Endothelial cell of umbilical vein (primary cell): ENCODE results near the gene NCOA7. TPM values are rescaled to one million over a fixed set of nuclear protein-coding genes. Genes with fewer than 3 reads are reported as not detected.

Experiments used
- BruUV-seq: library from RNA; stranded (reverse); fragments of 400-500 nt; replicated peaks from 2 replicates; lab custom pipeline; 2021; lab: Mats Ljungman, UMichigan
- CTCF ChIA-PET: fragments of 300-600, 350-600 bp; sonication (Branson Sonifier 250); formaldehyde crosslinking; loops from one replicate; lab custom pipeline; 2021; ENCODE audit warnings: antibody characterized with exemption, inconsistent platforms; lab: Charles Lee
- POLR2A ChIA-PET: fragments of 300-600, 350-600 bp; sonication (Branson Sonifier 250); formaldehyde crosslinking; loops from one replicate; lab custom pipeline; 2021; ENCODE audit warnings: antibody characterized with exemption, inconsistent platforms; lab: Charles Lee
- DNase-seq: peaks from one replicate; pipeline ENCODE4 v3.0.0-alpha.2; 2011; ENCODE audit warnings: low read depth, low spot score
- FAIRE-seq: peaks from 2 replicates; lab custom pipeline; 2011; peaks lifted over from hg19 to GRCh38; lab: Jason Lieb, UNC
- H2AFZ ChIP-seq: 2 replicates; pipeline ENCODE4 v1.6.0; 2012; ENCODE audit warnings: low read depth, low read length, control low read depth, inconsistent platforms
- H3K27ac ChIP-seq: 2 replicates; pipeline ENCODE4 v1.5.1; 2011; ENCODE audit warnings: low read depth, mild to moderate bottlenecking, control low read depth, low read length, moderate library complexity; ENCODE audit not compliant: insufficient read depth
- H3K27me3 ChIP-seq, 2 experiments: 2 replicates each; pipeline versions ENCODE4 v1.6.0 to v1.6.1; 2011; ENCODE audit warnings: low read length in 2 of 2, mixed read lengths in 1 of 2; ENCODE audit not compliant: control insufficient read depth in 2 of 2, insufficient read depth in 2 of 2
- H3K36me3 ChIP-seq, 2 experiments: 2 replicates in 1 of 2; 3 replicates in 1 of 2; pipeline ENCODE4 v1.5.1; 2011; ENCODE audit warnings: low read length in 2 of 2, mild to moderate bottlenecking in 1 of 2, moderate library complexity in 1 of 2; ENCODE audit not compliant: control insufficient read depth in 2 of 2, insufficient read depth in 2 of 2; ENCODE audit errors: extremely low read depth in 1 of 2
- H3K4me1 ChIP-seq: 3 replicates; pipeline ENCODE4 v1.5.1; 2011; ENCODE audit warnings: mild to moderate bottlenecking, low read length; ENCODE audit not compliant: control insufficient read depth, insufficient read depth; ENCODE audit errors: extremely low read depth
- H3K4me2 ChIP-seq: 2 replicates; pipeline ENCODE4 v1.6.1; 2011; ENCODE audit warnings: low read length, control low read depth, mixed read lengths; ENCODE audit not compliant: insufficient read depth
- H3K4me3 ChIP-seq, 3 experiments: fragments of 200-600 bp in 1 of 3; sonication (generic), shearing (Covaris generic) in 1 of 3; replicated peaks in 1 of 3; 2 replicates each; pipeline ENCODE4 v1.5.1; 2011 to 2016; ENCODE audit warnings: control low read depth in 3 of 3, low read length in 3 of 3, mild to moderate bottlenecking in 2 of 3, inconsistent platforms in 1 of 3, low read depth in 1 of 3, moderate library complexity in 1 of 3; ENCODE audit not compliant: insufficient read depth in 1 of 3
- H3K79me2 ChIP-seq: 2 replicates; pipeline ENCODE4 v1.6.0; 2012; ENCODE audit warnings: low read length, inconsistent platforms; ENCODE audit not compliant: control insufficient read depth, insufficient read depth
- H3K9ac ChIP-seq: replicated peaks from 2 replicates; pipeline ENCODE3; 2011; ENCODE audit warnings: low read length, control low read depth; ENCODE audit not compliant: insufficient read depth; ENCODE audit errors: extremely low read depth
- H3K9me1 ChIP-seq: replicated peaks from 3 replicates; pipeline ENCODE4 v1.6.0; 2011; ENCODE audit warnings: mild to moderate bottlenecking, low read length; ENCODE audit not compliant: control insufficient read depth, insufficient read depth; ENCODE audit errors: extremely low read depth
- H3K9me3 ChIP-seq: replicated peaks from 2 replicates; pipeline ENCODE4 v1.5.1; 2012; ENCODE audit warnings: low read length, inconsistent platforms; ENCODE audit not compliant: control insufficient read depth, insufficient read depth
- H4K20me1 ChIP-seq: replicated peaks from 2 replicates; pipeline ENCODE3; 2011; ENCODE audit warnings: mild to moderate bottlenecking, low read length; ENCODE audit not compliant: control insufficient read depth, insufficient read depth; ENCODE audit errors: extremely low read depth
- CTCF ChIP-seq, 2 donors: IDR thresholded peaks; 1 replicate in 1 of 2; 2 replicates in 1 of 2; pipeline ENCODE4 v1.5.1; 2011; ENCODE audit warnings: low read length in 2 of 2, mild to moderate bottlenecking in 2 of 2, moderate library complexity in 2 of 2, control low read depth in 1 of 2, inconsistent platforms in 1 of 2, low read depth in 1 of 2; ENCODE audit not compliant: insufficient read depth in 1 of 2; ENCODE audit errors: extremely low read depth in 1 of 2
- EZH2 ChIP-seq: IDR thresholded peaks from 2 replicates; pipeline ENCODE4 v1.6.1; 2012; ENCODE audit warnings: borderline replicate concordance, low read depth, mild to moderate bottlenecking, moderate library complexity, low read length, inconsistent platforms; ENCODE audit not compliant: severe bottlenecking
- FOS ChIP-seq: IDR thresholded peaks from 2 replicates; pipeline ENCODE4 v1.6.1; 2011; ENCODE audit warnings: mild to moderate bottlenecking, low read length, moderate library complexity, borderline replicate concordance; ENCODE audit not compliant: insufficient read depth
- GATA2 ChIP-seq: IDR thresholded peaks from 2 replicates; pipeline ENCODE4 v1.7.0; 2011; ENCODE audit warnings: low read depth, mild to moderate bottlenecking, moderate library complexity, mixed read lengths, low read length; ENCODE audit not compliant: insufficient read length, insufficient read depth
- JUN ChIP-seq: IDR thresholded peaks from 2 replicates; pipeline ENCODE4 v1.6.1; 2011; ENCODE audit warnings: borderline replicate concordance, low read depth; ENCODE audit not compliant: insufficient read length, insufficient read depth
- MYC ChIP-seq: IDR thresholded peaks from one replicate; pipeline ENCODE4 v1.6.1; 2011; ENCODE audit warnings: mild to moderate bottlenecking, low read depth, low read length
- POLR2A ChIP-seq: IDR thresholded peaks from 2 replicates; pipeline ENCODE4 v1.6.1; 2012; ENCODE audit warnings: low read depth, mild to moderate bottlenecking, control low read depth, low read length
- POLR2AphosphoS5 ChIP-seq: IDR thresholded peaks from 2 replicates; pipeline ENCODE4 v1.6.1; 2012; ENCODE audit warnings: low read depth, mild to moderate bottlenecking, control low read depth, low read length, moderate library complexity; ENCODE audit not compliant: insufficient read depth
- dilution Hi-C: fragments of 300-500 bp; cut with MboI; formaldehyde crosslinking; loops from one replicate; pipeline ENCODE4 v1.15.0; 2019; ENCODE audit warnings: low sequenced_read_pairs; ENCODE audit not compliant: extremely low pct_ligation_motif_present
- intact Hi-C: fragments of 100-400 bp; cut with micrococcal nuclease; formaldehyde crosslinking; loops from one replicate; pipeline ENCODE4 v1.10.0; 2022
- polyA plus RNA-seq, 4 experiments: library from polyadenylated mRNA; depleted of rRNA in 3 of 4; stranded (reverse) in 3 of 4; unstranded in 1 of 4; fragments of >200 nt; gene quantifications; 2 replicates each; pipeline versions ENCODE4 v1.2.1 to v1.2.3, GENCODE V29; 2011 to 2012; ENCODE audit warnings: missing spikeins in 1 of 4
- total RNA-seq: library from RNA; stranded (reverse); gene quantifications from 2 replicates; pipeline ENCODE4 v1.2.3, GENCODE V29; 2021
- TF ChIP-seq, protein P1 (sequence below): IDR thresholded peaks from 2 replicates; pipeline ENCODE4 v1.6.1; 2011; ENCODE audit not compliant: insufficient read depth, insufficient read length

The NCOA7 gene
- total and polyA plus RNA-seq, 2 donors (not counting 3 experiments of a cell fraction or from before 2014, with no cell fraction given) = 27.7 to 71.2 TPM

DNA sequence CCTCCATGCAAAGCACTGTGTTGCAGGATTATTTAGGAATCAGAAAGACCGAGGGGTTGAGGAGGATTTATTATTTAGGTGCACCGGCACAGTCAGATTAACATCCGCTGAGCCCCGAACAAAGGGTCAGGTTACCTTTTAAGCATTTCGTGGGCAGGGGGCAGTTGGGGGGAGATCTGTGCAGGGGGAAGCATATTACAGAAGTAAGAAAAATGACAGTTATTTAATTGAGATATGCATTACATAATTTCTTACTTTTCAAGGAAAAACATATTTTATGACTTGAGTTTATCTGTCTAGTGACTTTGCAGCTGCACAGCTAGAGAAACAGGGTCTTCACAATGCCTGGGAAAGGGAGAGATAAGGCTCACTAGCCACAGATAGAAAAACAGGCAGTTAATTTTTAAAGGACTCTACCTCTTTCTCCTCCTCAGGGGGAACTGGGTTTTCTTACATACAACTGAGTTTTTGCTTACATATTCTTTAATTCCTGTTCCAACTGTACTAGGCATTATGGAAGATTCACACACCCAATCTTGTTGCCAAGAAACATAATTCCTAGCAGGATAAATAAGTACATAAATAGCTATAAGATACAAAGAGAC is 164.1 kb downstream of the NCOA7 start:
- POLR2A ChIA-PET = no interaction called here
- H2AFZ ChIP-seq = no peak overlapping the region

More for the DNA sequence above, 164.1 kb downstream of the NCOA7 start:
- no peaks in the 10 kb centered on the region for H3K36me3 ChIP-seq
- no peaks in the 10 kb centered on the region for H3K27me3 ChIP-seq
- no peaks in the 10 kb centered on the region for H3K9me3 ChIP-seq
- intact Hi-C loops = loop anchor here (5.0 kb wide), 2 partner anchors 98 to 643 kb away; no protein-coding TSS in a partner anchor
- FAIRE-seq = no peak
- no peaks in the 10 kb centered on the region for H3K9me1 ChIP-seq
- H3K79me2 ChIP-seq = no peaks in the 10 kb centered on the region
- BruUV-seq = no TSS peak
- no peak overlapping the region for H3K4me3 ChIP-seq
- no peaks in the 10 kb centered on the region for H4K20me1 ChIP-seq
- no peak overlapping the region for H3K9ac ChIP-seq
- no peak for TF ChIP-seq CTCF (IDR thresholded peaks at IDR 0.05; ENCODE audit: extremely low read depth in 1 of 2, insufficient read depth in 1 of 2, low read depth in 1 of 2, low read length in 2 of 2)
- TF ChIP-seq EZH2 = no peak
- TF ChIP-seq, protein P1, sequence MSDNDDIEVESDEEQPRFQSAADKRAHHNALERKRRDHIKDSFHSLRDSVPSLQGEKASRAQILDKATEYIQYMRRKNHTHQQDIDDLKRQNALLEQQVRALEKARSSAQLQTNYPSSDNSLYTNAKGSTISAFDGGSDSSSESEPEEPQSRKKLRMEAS = no peak
- no peak for TF ChIP-seq POLR2AphosphoS5
- TF ChIP-seq FOS = no peak
- no peak for TF ChIP-seq POLR2A
- no peak for TF ChIP-seq GATA2
- no peak for TF ChIP-seq JUN
- TF ChIP-seq MYC = no peak
- H3K4me1 ChIP-seq = peaks cover 15% of the 10 kb centered on the region
- no peak for DNase-seq
- CTCF ChIA-PET = interaction anchor here (1.6 to 8.4 kb wide), 4 partner anchors 11 to 174 kb away, joined by 4 to 138 read pairs (median 80); partner anchors contain the start of gene NCOA7
- no peak overlapping the region for H3K27ac ChIP-seq
- dilution Hi-C loops = no loop called here
- H3K4me2 ChIP-seq = no peak overlapping the region
